Gastroesophageal sphincter (tissue), 4 donors: Measurements from ENCODE around the gene ZNF597. TPM values are rescaled to one million over a fixed set of nuclear protein-coding genes. Genes with fewer than 3 reads are reported as not detected.
A peak's percentile ranks its signal among the peaks of the same experiment; 100 is the strongest.

ENCODE experiments used
- ATAC-seq: fragments of 150-250 bp; one replicate; pipeline ENCODE4 v1.9.1; 2016; ENCODE audit warnings: mild to moderate bottlenecking, moderate library complexity
- H3K27ac ChIP-seq, 4 donors: fragments of 200-600 bp; sonication (generic) in 3 of 4; 1 replicate in 3 of 4; 2 replicates in 1 of 4; pipeline ENCODE4 v1.5.1; 2016 to 2019
- H3K27me3 ChIP-seq: fragments of 200-600 bp; sonication (generic); one replicate; pipeline ENCODE4 v1.5.1; 2019
- H3K36me3 ChIP-seq, 2 donors: fragments of 200-600 bp; sonication (generic); one replicate each; pipeline ENCODE4 v1.5.1; 2019; ENCODE audit warnings: control low read depth in 1 of 2
- H3K4me1 ChIP-seq, 3 donors: fragments of 200-600 bp; sonication (generic); 1 replicate in 2 of 3; 2 replicates in 1 of 3; pipeline ENCODE4 v1.5.1; 2016 to 2019; ENCODE audit warnings: control low read depth in 2 of 3
- H3K4me3 ChIP-seq, 2 donors: fragments of 200-600 bp; sonication (generic); one replicate each; pipeline ENCODE4 v1.5.1; 2019; ENCODE audit warnings: mild to moderate bottlenecking in 1 of 2, moderate library complexity in 1 of 2
- H3K9me3 ChIP-seq, 3 donors: fragments of 200-600 bp; sonication (generic); one replicate each; pipeline ENCODE4 v1.5.1; 2017 to 2019; ENCODE audit warnings: control low read depth in 2 of 3
- CTCF ChIP-seq, 4 experiments: fragments of 200-600 bp in 2 of 4; fragments of 450-650 bp in 2 of 4; sonication (generic) in 1 of 4; IDR thresholded peaks; one replicate each; pipeline ENCODE4 v1.5.1; 2017 to 2019; ENCODE audit warnings: antibody characterized with exemption in 4 of 4, mild to moderate bottlenecking in 2 of 4, moderate library complexity in 2 of 4
- EP300 ChIP-seq: sonication (generic); formaldehyde crosslinking; IDR thresholded peaks from one replicate; pipeline ENCODE4 v1.6.1; 2017; ENCODE audit warnings: antibody characterized with exemption, mild to moderate bottlenecking
- POLR2A ChIP-seq, 2 donors: fragments of 450-650 bp; IDR thresholded peaks; one replicate each; pipeline ENCODE4 v1.6.1; 2017; ENCODE audit warnings: antibody characterized with exemption in 2 of 2, mild to moderate bottlenecking in 2 of 2, moderate library complexity in 1 of 2
- POLR2AphosphoS5 ChIP-seq: sonication (generic); formaldehyde crosslinking; IDR thresholded peaks from one replicate; pipeline ENCODE4 v1.6.1; 2017; ENCODE audit warnings: antibody characterized with exemption
- WGBS, 2 donors: methylation state at CpG; one replicate each; pipeline ENCODE4 v1.1.5; 2018; ENCODE audit warnings: low coverage in 1 of 2; 5-methylcytosine and 5-hydroxymethylcytosine counted together
- total RNA-seq, 4 donors: library from RNA; depleted of rRNA; stranded (reverse); fragments of >200 nt; gene quantifications; one replicate each; pipeline ENCODE4 v1.1.0, GENCODE V29; 2016

Gene ZNF597
- total RNA-seq, 4 donors from 2014 or later = 1.4 to 2.8 (median 2.2) TPM

- ATAC-seq = no peak
- TF ChIP-seq EP300 (no peak), POLR2A (IDR thresholded peaks at IDR 0.05) (no peak), POLR2AphosphoS5 (no peak), CTCF (IDR thresholded peaks at IDR 0.05) (no peak)
- H3K4me1 ChIP-seq = peaks cover 0 to 8% (median 0%) of the 10 kb centered on the region in 3 donors
- no peak overlapping the region for H3K27ac ChIP-seq
- no peak overlapping the region for H3K4me3 ChIP-seq
- H3K36me3 ChIP-seq = peaks cover 9 to 78% of the 10 kb centered on the region in 2 donors
- H3K9me3 ChIP-seq = peaks cover 6 to 98% (median 8%) of the 10 kb centered on the region in 3 donors
- WGBS, 2 donors = 96 to 100% methylated on average over 6 to 12 of the region's 12 CpGs
- H3K27me3 ChIP-seq = no peaks in the 10 kb centered on the region
Measured at GRCh38 chr16:3408561-3409197, 34.6 kb downstream of the ZNF597 start.

- peaks cover 0 to 54% (median 0%) of the 10 kb centered on the region in 3 donors for H3K9me3 ChIP-seq
- H3K4me3 ChIP-seq = peak overlapping the region; percentile 79 to 80
- H3K36me3 ChIP-seq = peaks cover 0 to 60% of the 10 kb centered on the region in 2 donors
- no peaks in the 10 kb centered on the region for H3K27me3 ChIP-seq
- H3K27ac ChIP-seq = peak overlapping the region; percentile 3 to 92 (median 88)
- 19 to 23% methylated on average over 7 to 10 of the region's 17 CpGs for WGBS, 2 donors
- ATAC-seq = no peak
- peaks cover 0 to 38% (median 8%) of the 10 kb centered on the region in 3 donors for H3K4me1 ChIP-seq
- TF ChIP-seq CTCF (IDR thresholded peaks at IDR 0.05) = no peak
- TF ChIP-seq EP300 = no peak
- TF ChIP-seq POLR2A (IDR thresholded peaks at IDR 0.05) = no peak
- no peak for TF ChIP-seq POLR2AphosphoS5
Measured at GRCh38 chr16:3401719-3402397, 41.4 kb downstream of the ZNF597 start.

DNA sequence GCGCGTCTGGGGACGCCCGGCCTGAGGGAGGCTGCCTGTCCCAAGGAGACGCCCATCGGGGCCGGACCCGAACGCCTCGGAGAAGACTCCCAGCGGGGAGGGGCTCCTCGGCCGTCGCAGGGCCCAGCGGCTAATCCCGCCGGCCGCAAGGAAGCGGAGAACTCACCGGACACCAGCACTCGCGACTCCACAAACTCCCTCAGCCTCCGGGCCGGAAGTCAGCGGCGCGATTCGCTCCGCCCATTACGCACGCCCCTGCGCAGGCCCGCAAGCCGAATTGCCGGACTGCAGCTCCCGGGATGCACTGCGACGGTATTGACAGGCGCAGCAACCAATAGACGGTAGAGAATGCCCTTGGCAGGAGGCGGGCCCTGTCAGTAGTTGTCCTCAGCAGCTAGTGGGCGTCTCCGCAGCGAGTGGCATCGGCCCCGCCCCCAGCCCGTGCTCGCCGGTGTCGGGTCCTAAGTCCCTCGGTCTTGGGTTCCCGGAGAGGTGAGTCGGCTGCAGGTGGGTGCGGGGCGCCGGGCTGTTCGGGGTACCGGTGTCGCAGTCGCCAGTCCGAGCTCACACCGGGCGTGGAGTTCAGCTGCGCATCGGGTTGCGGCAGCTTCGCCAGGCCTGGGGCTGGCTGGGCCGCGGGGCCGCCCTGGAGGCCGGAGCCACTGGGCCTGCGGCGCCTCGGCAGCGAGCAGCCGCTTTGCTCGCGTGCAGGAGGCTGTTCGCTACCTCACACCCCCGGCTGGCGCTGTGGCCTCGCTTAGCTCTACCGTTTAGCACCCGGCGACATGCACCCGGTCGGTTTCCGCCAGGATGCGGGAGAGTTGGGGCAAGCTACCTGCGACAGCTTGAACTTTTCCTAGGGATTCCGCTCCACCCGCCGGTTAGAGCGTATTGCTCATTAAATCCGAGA is 42.3 kb downstream of the ZNF597 start, which contains the start of the genes ZNF174 and ZSCAN32:
Gene ZNF174 (plus strand): TSS at position 437 of the 910 bp plus-strand sequence. CDS start 790 bp downstream, outside the sequence.
Gene ZSCAN32 (minus strand): TSS at position 226 of the 910 bp plus-strand sequence. CDS start 3,447 bp downstream, outside the sequence.
- 0% methylated on average over 5 of the region's 95 CpGs; no CpG with 5 or more reads in 1 of the 2 donors for WGBS, 2 donors
- H3K4me1 ChIP-seq = peaks cover 0 to 38% (median 8%) of the 10 kb centered on the region in 3 donors
- peak; percentile 100 for ATAC-seq
- H3K27ac ChIP-seq = peak within 1 kb of the TSS; percentile 70 to 92 (median 88)
- peaks cover 0 to 54% (median 0%) of the 10 kb centered on the region in 3 donors for H3K9me3 ChIP-seq
- peak within 1 kb of the TSS; percentile 79 to 80 for H3K4me3 ChIP-seq
- no peaks in the 10 kb centered on the region for H3K27me3 ChIP-seq
- peaks cover 0 to 60% of the 10 kb centered on the region in 2 donors for H3K36me3 ChIP-seq
- TF ChIP-seq POLR2AphosphoS5 (peak; percentile 74), CTCF (IDR thresholded peaks at IDR 0.05) (peak in 2 of 4 experiments; percentile 23 to 32), EP300 (no peak), POLR2A (IDR thresholded peaks at IDR 0.05) (peak; percentile 36 to 71)

GRCh38 chr16:3400446-3400778 is 42.9 kb downstream of the ZNF597 start:
- WGBS, 2 donors = 0% methylated on average over 3 to 4 of the region's 18 CpGs
- no peak for TF ChIP-seq CTCF (IDR thresholded peaks at IDR 0.05)
- TF ChIP-seq EP300 = no peak
- TF ChIP-seq POLR2AphosphoS5 = no peak
- no peak for TF ChIP-seq POLR2A (IDR thresholded peaks at IDR 0.05)
- no peak for ATAC-seq
- Histone ChIP-seq H3K36me3 (peaks cover 0 to 60% of the 10 kb centered on the region in 2 donors), H3K4me1 (peaks cover 0 to 38% (median 8%) of the 10 kb centered on the region in 3 donors), H3K9me3 (peaks cover 0 to 54% (median 0%) of the 10 kb centered on the region in 3 donors), H3K27ac (peak overlapping the region; percentile 70 to 92 (median 88)), H3K4me3 (peak overlapping the region; percentile 79 to 80), H3K27me3 (no peaks in the 10 kb centered on the region)
